ENCODE data around the gene KLRF1.
"Not testable (repeated sequence)": the region's sequence is repeated elsewhere in the genome, so short reads cannot be mapped to it uniquely, and the experiment has no call there.

KLRF1 gene

DNA sequence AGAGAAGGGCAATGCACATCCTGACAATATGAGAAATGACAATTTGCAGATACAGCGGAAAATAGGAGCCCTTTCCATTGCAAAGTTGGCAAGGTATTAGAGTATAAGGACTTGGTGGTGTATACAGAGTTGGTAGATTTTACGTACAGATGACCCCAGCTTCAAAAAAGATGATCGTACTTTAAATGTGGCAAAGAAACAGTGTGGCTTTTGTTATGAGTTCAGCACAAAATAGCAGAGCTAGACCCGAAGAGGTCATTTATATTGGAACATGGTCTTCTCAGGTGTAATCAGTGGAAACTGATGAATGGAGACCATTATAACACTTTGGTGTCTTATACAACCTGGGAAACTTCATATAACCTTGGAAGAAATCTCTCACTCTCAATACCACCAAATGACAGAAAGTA, 39.6 kb downstream of the KLRF1 start:
- H3K4me3 ChIP-seq (ENCODE audit: low read depth, low read length), result no peak overlapping the region
- no peak for DNase-seq (ENCODE audit: low read depth)

DNA sequence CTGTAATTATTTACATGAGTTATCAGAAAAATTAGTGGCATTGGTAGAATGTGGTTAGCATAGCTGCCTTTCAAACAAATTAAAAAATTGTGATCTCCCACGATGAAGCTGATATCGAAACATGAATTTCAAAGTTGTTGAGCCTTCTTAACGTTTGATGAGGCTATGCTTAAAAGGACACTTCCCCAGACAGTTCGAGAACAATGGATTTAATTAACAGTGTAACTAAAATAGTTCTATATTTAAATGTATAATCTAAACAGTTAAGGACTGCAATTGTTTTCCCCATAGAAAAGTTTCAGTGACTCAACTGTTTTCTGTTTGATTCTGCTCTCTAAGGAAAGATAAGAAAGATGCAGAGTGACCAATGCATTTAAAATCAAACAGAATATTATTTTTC, 40.2 kb downstream of the KLRF1 start:
- H3K4me3 ChIP-seq (ENCODE audit: low read depth, low read length), result no peak overlapping the region
- DNase-seq (ENCODE audit: low read depth), result no peak

DNA sequence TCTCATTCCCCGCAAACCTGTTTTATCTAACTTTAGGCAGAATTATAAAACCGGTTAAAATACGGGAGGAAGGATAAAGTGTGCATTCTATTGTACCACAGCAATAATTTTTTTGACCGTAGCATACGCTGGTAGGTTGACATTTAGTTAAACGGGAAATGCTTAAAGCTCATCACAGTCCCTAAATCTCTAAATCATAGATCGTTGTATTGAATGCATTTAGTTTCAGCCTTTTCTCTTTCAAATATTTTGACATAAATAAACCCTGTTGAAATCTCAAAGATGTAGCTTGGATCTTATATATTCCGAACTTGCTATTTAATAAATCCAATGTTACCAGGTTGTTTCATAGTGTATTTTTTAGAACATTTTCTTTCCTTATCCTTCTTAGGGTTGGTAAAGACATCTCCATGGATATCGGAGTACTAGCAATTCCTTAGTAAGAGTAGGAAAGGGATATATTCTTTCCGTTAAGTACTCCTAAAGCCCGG, 41.1 kb downstream of the KLRF1 start:
- no peak for DNase-seq (ENCODE audit: low read depth)
- no peak overlapping the region for H3K4me3 ChIP-seq (ENCODE audit: low read depth, low read length)

DNA sequence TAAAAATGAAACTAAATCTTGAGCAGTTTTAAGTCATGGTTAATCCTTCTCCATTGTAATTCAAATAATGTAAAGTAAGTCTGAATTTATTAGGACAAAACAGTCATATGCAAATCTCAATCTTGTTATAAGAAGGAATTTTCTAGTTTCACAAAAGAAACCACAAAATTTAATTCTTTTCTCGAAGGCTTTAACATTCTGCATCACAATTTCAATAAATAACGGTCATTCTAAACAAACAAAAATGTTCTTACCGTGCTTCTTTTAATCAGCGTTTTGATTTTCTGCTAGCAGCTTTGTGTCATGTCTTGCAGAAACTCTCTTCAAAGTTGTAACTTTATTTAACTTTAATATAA, 41.6 kb downstream of the KLRF1 start:
- H3K4me3 ChIP-seq (ENCODE audit: low read depth, low read length), result peak overlapping the region; percentile 25

DNA sequence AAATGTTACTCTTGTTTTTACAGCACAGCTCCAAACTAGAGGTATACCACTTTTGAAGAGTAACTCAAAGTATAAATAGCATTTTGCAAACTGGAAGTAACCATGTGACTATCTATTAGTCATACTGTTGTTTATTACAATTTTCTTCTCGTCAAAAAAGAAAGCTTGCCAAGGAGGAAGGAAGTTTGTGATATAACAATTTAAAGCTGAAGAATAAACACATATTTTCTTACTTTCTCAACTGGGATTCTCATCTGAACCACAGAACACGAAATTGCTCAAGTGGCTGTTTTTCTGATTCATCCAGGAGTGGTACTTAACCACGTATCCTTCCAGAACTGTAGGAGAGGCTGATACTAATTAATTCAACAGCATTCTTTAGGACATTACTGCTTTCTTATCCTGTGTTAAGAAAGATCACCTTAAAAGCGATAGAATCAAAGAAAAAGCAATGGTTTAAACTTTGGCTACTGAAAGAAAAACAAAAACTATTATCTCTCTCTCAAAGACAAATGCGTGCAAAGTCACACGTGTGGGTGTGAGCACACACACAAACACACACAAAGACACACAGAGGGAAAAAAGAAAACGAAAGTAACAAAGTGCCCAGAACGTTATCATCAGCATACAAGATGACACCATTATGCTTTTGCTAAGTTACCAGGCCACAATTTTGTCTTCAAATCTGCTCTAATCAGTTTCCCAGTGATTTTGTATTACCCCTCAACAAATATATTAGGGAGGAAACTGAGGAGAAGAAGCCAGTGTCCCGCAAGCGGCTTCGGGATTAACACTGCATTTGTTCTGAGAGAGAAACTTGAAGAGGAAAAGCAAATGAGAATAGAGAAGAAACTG, 42.3 kb downstream of the KLRF1 start, which contains the start of gene CLEC2B:
CLEC2B (minus strand) TSS at position 48 of the 855 bp plus-strand sequence.
- H3K4me3 ChIP-seq (ENCODE audit: low read depth, low read length), result peak within 1 kb of the TSS; percentile 25
- peak; percentile 46 for DNase-seq (ENCODE audit: low read depth)

More for the DNA sequence above, 41.6 kb downstream of the KLRF1 start:
- no peak for DNase-seq (ENCODE audit: low read depth)

DNA sequence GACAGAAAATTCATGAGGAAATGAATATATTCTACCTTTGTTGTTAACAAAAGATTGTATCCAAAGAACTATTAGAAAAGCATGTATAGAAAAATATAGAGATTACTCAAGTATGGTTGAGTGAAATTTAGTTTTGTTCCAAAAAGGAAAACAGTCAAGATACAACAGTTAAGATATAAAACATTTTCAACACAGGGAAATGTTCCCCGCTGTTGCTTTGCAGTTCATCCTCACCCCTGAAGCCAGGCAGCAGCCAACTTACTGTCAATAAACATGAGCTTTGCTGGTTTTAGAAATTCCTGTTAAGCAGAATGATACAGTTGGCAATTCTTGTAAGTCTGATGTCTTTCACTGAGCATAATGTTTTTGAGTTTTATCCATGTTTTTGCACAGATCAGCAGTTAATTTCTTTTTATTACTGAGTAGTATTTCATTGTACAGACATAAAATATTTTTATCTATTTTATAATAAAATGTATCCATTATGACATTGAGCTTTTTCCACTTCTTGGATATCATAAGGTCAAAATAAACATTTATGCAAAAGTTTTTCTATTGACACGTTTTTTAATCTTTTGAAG, 43.1 kb downstream of the KLRF1 start:
- H3K4me3 ChIP-seq (ENCODE audit: low read depth, low read length), result no peak overlapping the region
- no peak for DNase-seq (ENCODE audit: low read depth)

DNA sequence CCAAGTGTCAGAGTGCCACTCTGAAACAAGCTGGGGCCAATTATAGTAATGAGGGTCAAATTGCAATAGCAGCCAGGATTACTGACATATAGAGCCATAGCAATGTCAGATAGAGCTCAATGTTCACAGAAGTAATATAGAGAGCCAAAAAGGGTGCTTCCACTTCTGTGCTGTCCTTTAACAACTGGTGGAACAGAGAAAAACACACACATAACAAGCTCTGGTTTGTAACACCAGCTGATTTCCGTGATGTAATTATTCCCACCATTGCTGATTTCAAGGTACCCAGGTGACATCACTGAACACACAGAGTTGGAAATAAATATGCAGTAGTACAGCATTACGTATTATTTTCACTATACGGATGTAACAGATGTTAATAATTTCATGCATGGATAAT, 44.9 kb downstream of the KLRF1 start:
- no peak for DNase-seq (ENCODE audit: low read depth)
- no peak overlapping the region for H3K4me3 ChIP-seq (ENCODE audit: low read depth, low read length)

DNA sequence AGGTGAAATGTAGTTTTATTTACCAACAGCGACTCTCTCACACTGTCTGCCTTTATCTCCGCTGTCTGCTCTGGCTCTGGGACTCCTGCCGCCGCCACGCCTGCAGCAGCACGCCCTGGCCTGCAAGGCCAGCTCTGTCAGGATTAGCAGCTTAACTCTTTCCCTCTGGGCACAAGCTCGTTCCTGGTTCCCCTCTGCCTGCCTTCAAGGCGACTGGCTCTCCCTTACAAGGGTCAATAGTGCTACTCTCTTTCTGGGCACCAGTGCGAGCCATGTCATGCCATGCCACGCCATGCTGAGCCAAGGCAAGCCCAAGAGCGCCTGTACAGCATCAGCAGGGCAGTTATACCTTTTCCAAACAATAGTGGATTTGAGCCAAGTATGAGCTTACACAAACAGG, 45.5 kb downstream of the KLRF1 start:
- no peak for DNase-seq (ENCODE audit: low read depth)
- H3K4me3 ChIP-seq (ENCODE audit: low read depth, low read length), result no peak overlapping the region

DNA sequence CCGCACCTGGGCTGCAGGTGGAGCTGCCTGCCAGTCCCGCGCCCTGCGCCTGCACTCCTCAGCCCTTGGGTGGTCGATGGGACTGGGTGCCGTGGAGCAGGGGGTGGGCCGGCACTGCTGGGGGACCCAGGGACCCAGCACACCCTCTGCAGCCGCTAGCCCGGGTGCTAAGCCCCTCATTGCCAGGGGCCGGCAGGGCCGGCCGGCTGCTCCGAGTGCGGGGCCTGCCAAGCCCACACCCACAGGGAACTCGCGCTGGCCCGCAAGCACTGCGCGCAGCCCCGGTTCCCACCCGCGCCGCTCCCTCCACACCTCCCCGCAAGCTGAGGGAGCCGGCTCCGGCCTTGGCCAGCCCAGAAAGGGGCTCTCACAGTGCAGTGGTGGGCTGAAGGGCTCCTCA, 48.8 kb downstream of the KLRF1 start:
- not testable (repeated sequence) for H3K4me3 ChIP-seq (ENCODE audit: low read depth, low read length); DNase-seq (ENCODE audit: low read depth)

DNA sequence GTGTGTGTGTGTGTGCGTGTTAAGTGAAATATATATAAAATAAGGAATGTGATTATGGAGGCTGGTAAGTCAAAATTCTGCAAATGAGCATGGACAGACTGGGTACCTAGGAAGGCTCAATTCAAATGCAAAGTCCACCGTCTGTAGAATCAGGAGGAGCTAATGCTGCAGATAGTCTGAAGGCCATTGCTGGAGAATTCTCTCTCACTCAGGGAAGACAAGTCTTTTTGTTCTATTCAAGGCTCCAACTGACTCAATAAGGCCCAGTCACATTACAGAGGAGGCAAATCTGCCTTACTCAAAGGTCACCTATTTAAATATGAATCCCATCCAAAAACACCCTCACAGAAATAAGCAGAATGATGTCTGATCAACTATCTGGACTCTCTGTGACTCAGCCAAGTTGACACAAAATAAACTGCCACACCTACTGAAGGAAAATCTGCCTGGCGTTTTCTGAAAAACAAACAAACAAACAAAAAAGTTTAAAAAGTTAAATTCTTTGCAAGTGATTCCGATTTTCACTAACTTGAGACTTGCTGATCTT, 53.3 kb downstream of the KLRF1 start:
- no peak for DNase-seq (ENCODE audit: low read depth)
- no peak overlapping the region for H3K4me3 ChIP-seq (ENCODE audit: low read depth, low read length)

DNA sequence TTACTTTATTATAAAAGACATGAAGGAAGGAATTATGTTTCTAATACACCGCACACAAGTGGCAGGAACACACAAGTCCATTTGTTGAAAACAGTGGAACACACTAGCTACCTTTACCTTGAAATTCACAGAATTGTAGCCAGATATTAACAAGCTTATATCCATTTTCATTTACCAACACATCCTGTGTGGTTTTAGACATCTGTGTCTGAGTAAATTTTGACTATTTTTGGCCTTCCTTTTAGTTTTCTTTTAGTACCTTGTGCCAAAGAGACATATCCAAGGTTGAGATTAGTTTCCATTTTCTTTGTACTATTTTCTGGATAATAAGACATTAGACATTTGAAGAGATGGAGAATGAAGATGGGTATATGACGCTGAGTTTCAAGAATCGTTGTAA, 54.0 kb downstream of the KLRF1 start, which contains the start of gene KLRF2:
KLRF2 (plus strand) TSS at position 244 of the 400 bp plus-strand sequence; CDS start at position 351, 107 bp downstream.
- H3K4me3 ChIP-seq (ENCODE audit: low read depth, low read length), result no peak within 1 kb of the TSS
- no peak for DNase-seq (ENCODE audit: low read depth)

DNA sequence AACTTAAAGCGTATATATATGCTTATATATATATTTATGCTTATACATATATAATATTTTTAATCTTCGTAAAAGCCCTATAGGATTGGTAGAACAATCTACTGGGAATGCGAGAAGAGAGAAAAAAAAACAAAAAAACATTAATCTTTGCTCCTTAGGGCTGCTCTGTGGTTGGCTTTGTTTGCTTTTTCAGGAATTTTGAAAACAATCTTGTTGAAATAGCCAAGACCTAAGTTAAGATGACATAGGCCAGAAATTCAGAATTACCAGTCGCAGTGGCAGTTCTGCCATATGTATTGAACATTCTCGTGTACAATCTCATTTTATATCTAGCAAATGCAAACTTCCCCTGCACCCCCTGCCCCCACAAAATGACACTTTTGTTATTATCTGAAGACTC, 54.7 kb downstream of the KLRF1 start:
- DNase-seq (ENCODE audit: low read depth), result no peak
- no peak overlapping the region for H3K4me3 ChIP-seq (ENCODE audit: low read depth, low read length)

DNA sequence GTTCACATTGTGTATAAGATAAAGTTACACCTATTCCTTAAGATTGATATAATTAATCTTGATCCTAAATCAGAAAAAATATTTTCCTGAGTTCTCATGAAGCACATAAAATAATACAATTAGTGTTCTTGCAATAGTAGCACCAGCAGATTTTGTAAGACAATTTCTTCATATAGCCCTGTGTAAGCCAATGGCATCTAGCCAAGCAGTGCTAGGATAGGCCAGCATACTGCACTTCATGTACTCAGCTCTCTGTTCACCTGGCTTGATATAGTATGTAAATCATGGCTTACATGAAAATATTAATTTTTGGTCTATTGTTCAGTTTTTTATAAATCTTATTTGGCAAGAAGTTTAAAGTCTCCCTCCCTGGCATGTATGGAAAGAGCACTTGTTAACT, 55.9 kb downstream of the KLRF1 start:
- DNase-seq (ENCODE audit: low read depth), result no peak
- no peak overlapping the region for H3K4me3 ChIP-seq (ENCODE audit: low read depth, low read length)

DNA sequence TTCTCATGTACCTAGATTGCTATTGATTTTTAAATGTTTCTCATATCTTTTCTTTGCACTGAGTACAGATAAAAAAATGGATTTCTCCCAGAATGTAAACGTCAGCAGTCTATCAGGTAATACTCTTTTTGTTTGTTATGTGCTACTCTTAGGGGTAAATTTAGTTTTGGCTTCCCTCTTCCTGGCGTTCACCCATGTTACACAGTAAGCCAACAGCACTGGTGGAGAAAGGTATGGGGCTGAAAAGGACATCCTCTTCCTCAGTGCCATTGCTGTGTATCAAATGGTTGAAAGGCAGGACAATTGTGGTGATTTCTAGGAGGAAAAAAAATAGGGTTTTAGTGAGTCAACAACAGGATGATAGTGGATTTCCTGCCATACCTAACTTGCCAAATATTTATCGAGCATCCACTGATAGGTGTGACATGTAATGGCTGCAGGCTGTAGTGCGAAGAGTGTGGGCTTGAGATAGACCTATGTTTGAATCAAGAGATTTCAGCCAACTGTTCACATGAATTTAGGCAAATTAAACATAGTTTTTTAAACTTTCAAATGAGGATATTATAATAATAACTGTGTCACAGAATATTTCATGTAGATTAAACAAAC, 61.5 kb downstream of the KLRF1 start:
- DNase-seq (ENCODE audit: low read depth), result no peak
- no peak overlapping the region for H3K4me3 ChIP-seq (ENCODE audit: low read depth, low read length)

All from skeletal muscle cell (primary cell).